Fibroblast of villous mesenchyme (primary cell): Measurements from ENCODE around the gene ACCSL. TPM values are rescaled to one million over a fixed set of nuclear protein-coding genes. Genes with fewer than 3 reads are reported as not detected.

Source experiments
- DNase-seq: peaks from one replicate; pipeline ENCODE4 v3.0.0-alpha.2; 2010; ENCODE audit warnings: low read depth
- H3K4me3 ChIP-seq: 2 replicates; pipeline ENCODE4 v1.5.1; 2011; ENCODE audit warnings: low read depth, mild to moderate bottlenecking, low read length
- CTCF ChIP-seq: IDR thresholded peaks from 2 replicates; pipeline ENCODE4 v1.5.1; 2012; ENCODE audit warnings: low read depth, mild to moderate bottlenecking, low read length; ENCODE audit not compliant: insufficient read depth
- total RNA-seq: library from RNA; depleted of rRNA; stranded (reverse); fragments of >200 nt; gene quantifications from 2 replicates; pipeline ENCODE4 v1.2.3, GENCODE V29; 2012

Gene ACCSL
- total RNA-seq, 1 donor = under 0.01 TPM

GRCh38 chr11:44033411-44033850, 14.3 kb upstream of the ACCSL start:
- DNase-seq = no peak
- TF ChIP-seq CTCF = no peak
- H3K4me3 ChIP-seq = no peak overlapping the region

- no peak for DNase-seq
- no peak for TF ChIP-seq CTCF
- H3K4me3 ChIP-seq = no peak overlapping the region
These were observed 13.9 kb upstream of the ACCSL start for GRCh38 chr11:44033856-44034255.

GRCh38 chr11:44034639-44035038, 13.1 kb upstream of the ACCSL start:
- no peak for TF ChIP-seq CTCF
- H3K4me3 ChIP-seq = no peak overlapping the region
- DNase-seq = no peak

- peak; percentile 88 for TF ChIP-seq CTCF
- DNase-seq = peak; percentile 88
- no peak overlapping the region for H3K4me3 ChIP-seq
These were observed 10.7 kb upstream of the ACCSL start for GRCh38 chr11:44036811-44037657.

GRCh38 chr11:44037658-44037998, 10.2 kb upstream of the ACCSL start:
- no peak overlapping the region for H3K4me3 ChIP-seq
- DNase-seq = no peak
- no peak for TF ChIP-seq CTCF

GRCh38 chr11:44043157-44043556, 4.6 kb upstream of the ACCSL start:
- TF ChIP-seq CTCF = no peak
- no peak overlapping the region for H3K4me3 ChIP-seq
- DNase-seq = no peak

GRCh38 chr11:44046182-44046581, 1.6 kb upstream of the ACCSL start:
- no peak for DNase-seq
- TF ChIP-seq CTCF = no peak
- H3K4me3 ChIP-seq = no peak overlapping the region
